Stimulated activated CD8-positive, alpha-beta memory T cell treated with anti-CD3 and anti-CD28 coated beads, Interleukin-15, amount 100 ng/mL, for 48 hours (primary cell): Measurements from ENCODE around the gene CHRM4.

Source experiments
- DNase-seq, 2 donors: peaks; one replicate each; pipeline ENCODE4 v3.0.0-alpha.2; 2020; ENCODE audit warnings: low read depth in 2 of 2

CHRM4 gene

DNA sequence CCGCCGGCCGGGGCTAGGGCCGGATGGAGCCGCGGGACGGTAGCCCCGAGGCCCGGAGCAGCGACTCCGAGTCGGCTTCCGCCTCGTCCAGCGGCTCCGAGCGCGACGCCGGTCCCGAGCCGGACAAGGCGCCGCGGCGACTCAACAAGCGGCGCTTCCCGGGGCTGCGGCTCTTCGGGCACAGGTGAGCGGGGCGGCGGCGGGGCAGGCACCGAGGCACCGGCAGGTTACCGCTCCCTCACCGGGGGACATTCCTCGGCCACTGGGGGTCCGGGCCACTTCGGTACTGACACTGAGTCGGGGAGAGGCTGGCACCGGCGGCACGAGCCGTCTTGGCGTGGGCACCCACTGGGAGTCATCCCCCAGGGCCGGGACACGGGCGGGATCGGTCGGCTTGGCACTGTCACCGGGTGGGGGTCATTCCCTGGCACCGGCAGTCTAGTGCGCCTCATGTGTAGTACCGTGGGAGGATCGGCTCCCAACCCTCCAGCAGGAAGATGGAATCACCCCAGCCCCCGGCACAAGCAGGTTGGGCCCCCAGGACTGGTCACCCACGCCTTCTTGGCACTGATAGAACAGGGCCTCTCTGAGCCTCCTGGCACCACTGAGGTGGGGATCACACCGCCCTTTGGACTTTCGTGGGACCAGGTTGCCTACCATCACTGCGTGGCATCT is 43.8 kb downstream of the CHRM4 start:
- DNase-seq: no peak

GRCh38 chr11:46346886-46347636 is 44.5 kb downstream of the CHRM4 start, which contains the start of gene DGKZ:
TSS of gene DGKZ (plus strand) at chr11:46347463. CDS start at chr11:46347660, 197 bp downstream.
- DNase-seq: peak; percentile 75 to 84

GRCh38 chr11:46345881-46346484 is 45.6 kb downstream of the CHRM4 start:
- no peak for DNase-seq

DNA sequence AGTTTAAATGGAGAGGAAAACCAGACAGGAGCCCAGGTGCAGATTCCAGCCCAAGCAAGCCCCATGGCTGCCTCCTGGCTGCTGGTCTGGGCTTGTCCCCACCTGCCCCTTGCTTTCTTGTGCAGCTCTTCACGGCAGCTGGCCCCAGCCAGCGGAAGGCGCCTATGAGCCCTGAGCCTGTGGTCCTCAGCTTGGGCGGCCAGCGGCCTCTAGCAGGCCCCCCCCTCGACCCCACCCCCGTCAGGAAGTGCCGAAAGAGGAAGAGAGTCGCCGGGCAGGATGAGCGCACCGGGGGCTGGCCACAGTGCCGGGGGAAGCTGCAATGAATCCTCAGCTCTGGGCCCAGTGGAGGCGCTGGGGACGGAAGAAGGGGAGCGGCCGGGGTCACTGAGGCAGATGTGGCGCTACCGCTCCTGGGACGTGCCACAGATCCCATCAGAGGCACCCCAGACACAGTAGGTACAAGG is 46.4 kb downstream of the CHRM4 start:
- no peak for DNase-seq

DNA sequence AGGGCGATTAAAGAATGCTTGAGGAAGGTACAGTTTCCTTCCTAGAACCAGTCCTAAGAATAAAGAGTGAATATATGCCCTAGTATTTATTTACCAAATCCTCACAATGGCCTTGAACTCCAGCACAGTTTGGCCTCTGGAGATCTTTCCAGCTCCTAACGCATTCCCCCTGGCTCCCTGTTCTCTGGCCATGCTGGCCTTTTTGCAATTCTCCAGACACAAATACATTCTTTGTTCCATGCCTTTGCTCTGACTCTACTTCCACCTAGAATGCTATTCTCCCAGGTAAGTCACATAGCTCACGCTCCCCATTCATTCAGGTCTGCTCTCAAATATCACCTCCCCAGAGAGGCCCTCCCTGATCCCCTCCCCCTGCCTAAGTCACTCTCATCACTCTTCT is 48.1 kb downstream of the CHRM4 start:
- DNase-seq: no peak

DNA sequence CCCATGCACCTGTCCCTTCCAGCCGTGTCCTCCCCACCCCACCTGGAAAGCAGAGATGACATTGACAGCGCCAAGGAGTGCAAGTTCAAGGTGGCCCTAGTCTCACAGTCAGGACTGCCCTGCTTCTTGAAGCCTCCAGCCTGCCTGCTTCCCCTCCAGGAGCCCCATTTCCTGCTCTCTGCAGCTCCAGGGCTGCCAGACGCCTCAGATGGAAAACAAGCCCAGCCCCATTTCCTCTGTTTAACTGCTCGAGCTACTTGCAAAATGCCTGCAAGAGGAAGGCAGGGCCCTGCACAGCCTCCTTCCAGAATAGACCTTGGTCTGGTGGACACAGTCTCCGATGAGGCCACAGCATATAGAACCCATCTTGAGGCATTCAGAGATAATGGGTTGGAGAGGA is 49.3 kb downstream of the CHRM4 start:
- DNase-seq: no peak

GRCh38 chr11:46341454-46341853 is 50.1 kb downstream of the CHRM4 start:
- no peak for DNase-seq

GRCh38 chr11:46339816-46340215 is 51.8 kb downstream of the CHRM4 start:
- DNase-seq: no peak

DNA sequence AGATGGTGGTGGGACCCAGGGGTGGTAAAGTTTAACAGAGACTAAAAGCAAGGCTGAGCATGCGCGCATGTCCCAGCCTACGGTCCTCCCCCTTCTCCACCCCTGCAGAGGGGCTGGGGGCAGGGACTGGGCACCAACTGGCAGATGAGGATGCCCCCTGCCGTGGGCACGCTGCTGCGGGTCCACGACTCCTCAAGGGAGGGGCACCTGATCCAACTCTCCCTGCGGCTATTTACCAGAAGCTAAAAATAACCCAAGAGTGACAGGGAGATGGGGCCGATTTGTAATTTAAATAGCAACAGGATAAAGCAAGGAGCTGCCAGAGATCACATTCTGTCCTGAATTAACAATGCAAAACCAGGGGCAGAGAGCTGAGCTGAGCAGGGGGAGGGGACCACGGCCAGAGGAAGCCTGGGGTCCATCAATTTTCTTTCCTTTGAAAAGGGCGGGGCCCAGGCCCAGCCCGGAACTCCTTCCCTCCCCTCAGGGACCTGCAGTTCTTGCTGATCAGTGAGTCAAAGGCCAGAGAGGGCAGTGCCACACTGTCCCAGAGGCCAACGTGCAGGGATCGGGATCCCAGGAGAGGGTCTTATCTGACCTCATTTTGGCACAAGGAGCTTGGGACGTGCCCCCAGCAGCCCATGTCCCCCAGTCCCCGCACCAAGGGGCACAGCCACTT is 52.4 kb downstream of the CHRM4 start:
- no peak for DNase-seq

DNA sequence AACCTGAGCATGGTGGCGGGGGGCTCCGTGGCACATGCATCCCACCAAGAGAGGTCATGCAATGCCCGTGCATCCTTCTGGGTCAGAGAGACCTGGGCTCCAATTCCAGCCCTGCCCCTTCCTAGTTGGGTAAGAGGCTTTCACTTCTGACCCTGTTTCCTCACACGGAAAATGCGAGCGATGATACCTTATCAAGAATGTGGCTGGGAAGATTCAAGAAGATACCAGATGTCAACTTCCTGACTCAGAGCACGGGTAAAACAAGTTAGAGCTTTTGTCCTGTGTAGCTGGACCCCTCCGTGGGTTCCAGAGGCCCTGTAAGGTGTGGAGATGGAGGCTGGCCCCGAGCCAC is 53.0 kb downstream of the CHRM4 start:
- DNase-seq: no peak

GRCh38 chr11:46337626-46338345 is 53.8 kb downstream of the CHRM4 start:
- no peak for DNase-seq

- no peak for DNase-seq
Observed at GRCh38 chr11:46336563-46337180, 54.9 kb downstream of the CHRM4 start.

GRCh38 chr11:46335890-46336562 is 55.5 kb downstream of the CHRM4 start:
- DNase-seq: no peak

GRCh38 chr11:46335271-46335670 is 56.3 kb downstream of the CHRM4 start:
- no peak for DNase-seq

DNA sequence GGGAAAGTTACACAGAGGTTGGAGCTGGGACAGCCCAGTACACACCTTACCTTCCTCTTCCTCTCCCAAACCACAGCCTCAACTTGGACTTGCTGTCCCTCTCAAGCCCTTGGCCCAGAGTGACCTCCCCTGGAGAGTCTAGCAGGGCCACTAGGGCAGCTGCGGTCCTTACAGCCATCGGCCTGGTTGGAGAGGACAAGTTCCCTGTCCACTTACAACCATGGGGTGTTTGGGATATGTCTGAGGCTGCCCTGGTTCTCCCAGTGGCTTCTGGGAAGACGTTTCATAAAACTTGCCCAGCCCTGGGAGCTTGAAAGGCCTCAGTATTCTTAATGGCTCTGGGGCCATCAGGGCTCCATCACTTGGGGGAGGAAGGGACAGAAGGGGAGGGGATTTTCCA is 57.4 kb downstream of the CHRM4 start:
- no peak for DNase-seq
